Neural cell (in vitro differentiated cells): ENCODE measurements around the gene KRT222.

Experiments
- CTCF ChIP-seq: fragments of 450-650 bp; IDR thresholded peaks from 2 replicates; pipeline ENCODE4 v1.5.1; 2014; ENCODE audit warnings: antibody characterized with exemption, mild to moderate bottlenecking, moderate library complexity; ENCODE audit not compliant: poor library complexity, severe bottlenecking
- REST ChIP-seq: IDR thresholded peaks from 2 replicates; pipeline ENCODE4 v1.6.1; 2012; ENCODE audit warnings: borderline replicate concordance

GRCh38 chr17:40695874-40696472 is 31.0 kb upstream of the KRT222 start:
- TF ChIP-seq CTCF (no peak), REST (no peak)
